ENCODE data around the gene CLDN1. TPM values are rescaled to one million over a fixed set of nuclear protein-coding genes. Genes with fewer than 3 reads are reported as not detected.
A peak's percentile ranks its signal among the peaks of the same experiment; 100 is the strongest.

The CLDN1 gene
- total and polyA plus RNA-seq, 2 of the 13 experiments (the other 11 are each of a cell fraction or from before 2014, with no cell fraction given): 42.7 to 51.6 TPM

GRCh38 chr3:190307164-190307545 lies 15.1 kb downstream of the CLDN1 start (continued):
- TF ChIP-seq ADNP (CRISPR knock-in tag; IDR thresholded peaks at IDR 0.05) (no peak), ZKSCAN1 (IDR thresholded peaks at IDR 0.05; ENCODE audit: low read length) (no peak; the same call in 1 of the 2 replicates), FOXO1 (CRISPR knock-in tag; IDR thresholded peaks at IDR 0.05) (peak; percentile 91), ZNF792 (CRISPR knock-in tag; IDR thresholded peaks at IDR 0.05) (no peak; the same call in 1 of the 2 replicates), EEA1 (CRISPR knock-in tag; IDR thresholded peaks at IDR 0.05; ENCODE audit: borderline replicate concordance) (no peak), SMARCC2 (IDR thresholded peaks at IDR 0.05) (peak; percentile 95), ARHGAP35 (CRISPR knock-in tag; IDR thresholded peaks at IDR 0.05; ENCODE audit: borderline replicate concordance) (no peak), SMC3 (IDR thresholded peaks at IDR 0.05; ENCODE audit: low read length) (no peak), ZNF788 (CRISPR knock-in tag; IDR thresholded peaks at IDR 0.05; ENCODE audit: borderline replicate concordance) (no peak), ISL2 (CRISPR knock-in tag; IDR thresholded peaks at IDR 0.05) (peak; percentile 94), MIER2 (CRISPR knock-in tag; IDR thresholded peaks at IDR 0.05) (no peak), DNMT1 (CRISPR knock-in tag; IDR thresholded peaks at IDR 0.05) (no peak), RBFOX2 (IDR thresholded peaks at IDR 0.05; ENCODE audit: low read depth, low read length) (no peak), PRPF4 (IDR thresholded peaks at IDR 0.05; ENCODE audit: low read depth, low read length, poor library complexity, severe bottlenecking) (no peak), FOXA3 (CRISPR knock-in tag; IDR thresholded peaks at IDR 0.05) (peak; percentile 98), CEBPZ (IDR thresholded peaks at IDR 0.05; ENCODE audit: low read length) (no peak), JUND (CRISPR knock-in tag; IDR thresholded peaks at IDR 0.05) (peak; percentile 85)
- TF ChIP-seq, protein P1, sequence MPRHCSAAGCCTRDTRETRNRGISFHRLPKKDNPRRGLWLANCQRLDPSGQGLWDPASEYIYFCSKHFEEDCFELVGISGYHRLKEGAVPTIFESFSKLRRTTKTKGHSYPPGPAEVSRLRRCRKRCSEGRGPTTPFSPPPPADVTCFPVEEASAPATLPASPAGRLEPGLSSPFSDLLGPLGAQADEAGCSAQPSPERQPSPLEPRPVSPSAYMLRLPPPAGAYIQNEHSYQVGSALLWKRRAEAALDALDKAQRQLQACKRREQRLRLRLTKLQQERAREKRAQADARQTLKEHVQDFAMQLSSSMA (CRISPR knock-in tag; IDR thresholded peaks at IDR 0.05): no peak
- TF ChIP-seq, protein P2, sequence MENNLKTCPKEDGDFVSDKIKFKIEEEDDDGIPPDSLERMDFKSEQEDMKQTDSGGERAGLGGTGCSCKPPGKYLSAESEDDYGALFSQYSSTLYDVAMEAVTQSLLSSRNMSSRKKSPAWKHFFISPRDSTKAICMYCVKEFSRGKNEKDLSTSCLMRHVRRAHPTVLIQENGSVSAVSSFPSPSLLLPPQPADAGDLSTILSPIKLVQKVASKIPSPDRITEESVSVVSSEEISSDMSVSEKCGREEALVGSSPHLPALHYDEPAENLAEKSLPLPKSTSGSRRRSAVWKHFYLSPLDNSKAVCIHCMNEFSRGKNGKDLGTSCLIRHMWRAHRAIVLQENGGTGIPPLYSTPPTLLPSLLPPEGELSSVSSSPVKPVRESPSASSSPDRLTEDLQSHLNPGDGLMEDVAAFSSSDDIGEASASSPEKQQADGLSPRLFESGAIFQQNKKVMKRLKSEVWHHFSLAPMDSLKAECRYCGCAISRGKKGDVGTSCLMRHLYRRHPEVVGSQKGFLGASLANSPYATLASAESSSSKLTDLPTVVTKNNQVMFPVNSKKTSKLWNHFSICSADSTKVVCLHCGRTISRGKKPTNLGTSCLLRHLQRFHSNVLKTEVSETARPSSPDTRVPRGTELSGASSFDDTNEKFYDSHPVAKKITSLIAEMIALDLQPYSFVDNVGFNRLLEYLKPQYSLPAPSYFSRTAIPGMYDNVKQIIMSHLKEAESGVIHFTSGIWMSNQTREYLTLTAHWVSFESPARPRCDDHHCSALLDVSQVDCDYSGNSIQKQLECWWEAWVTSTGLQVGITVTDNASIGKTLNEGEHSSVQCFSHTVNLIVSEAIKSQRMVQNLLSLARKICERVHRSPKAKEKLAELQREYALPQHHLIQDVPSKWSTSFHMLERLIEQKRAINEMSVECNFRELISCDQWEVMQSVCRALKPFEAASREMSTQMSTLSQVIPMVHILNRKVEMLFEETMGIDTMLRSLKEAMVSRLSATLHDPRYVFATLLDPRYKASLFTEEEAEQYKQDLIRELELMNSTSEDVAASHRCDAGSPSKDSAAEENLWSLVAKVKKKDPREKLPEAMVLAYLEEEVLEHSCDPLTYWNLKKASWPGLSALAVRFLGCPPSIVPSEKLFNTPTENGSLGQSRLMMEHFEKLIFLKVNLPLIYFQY (CRISPR knock-in tag; IDR thresholded peaks at IDR 0.05; ENCODE audit: borderline replicate concordance): peak; percentile 61; the same call in 1 of the 2 replicates
- TF ChIP-seq, protein P3, sequence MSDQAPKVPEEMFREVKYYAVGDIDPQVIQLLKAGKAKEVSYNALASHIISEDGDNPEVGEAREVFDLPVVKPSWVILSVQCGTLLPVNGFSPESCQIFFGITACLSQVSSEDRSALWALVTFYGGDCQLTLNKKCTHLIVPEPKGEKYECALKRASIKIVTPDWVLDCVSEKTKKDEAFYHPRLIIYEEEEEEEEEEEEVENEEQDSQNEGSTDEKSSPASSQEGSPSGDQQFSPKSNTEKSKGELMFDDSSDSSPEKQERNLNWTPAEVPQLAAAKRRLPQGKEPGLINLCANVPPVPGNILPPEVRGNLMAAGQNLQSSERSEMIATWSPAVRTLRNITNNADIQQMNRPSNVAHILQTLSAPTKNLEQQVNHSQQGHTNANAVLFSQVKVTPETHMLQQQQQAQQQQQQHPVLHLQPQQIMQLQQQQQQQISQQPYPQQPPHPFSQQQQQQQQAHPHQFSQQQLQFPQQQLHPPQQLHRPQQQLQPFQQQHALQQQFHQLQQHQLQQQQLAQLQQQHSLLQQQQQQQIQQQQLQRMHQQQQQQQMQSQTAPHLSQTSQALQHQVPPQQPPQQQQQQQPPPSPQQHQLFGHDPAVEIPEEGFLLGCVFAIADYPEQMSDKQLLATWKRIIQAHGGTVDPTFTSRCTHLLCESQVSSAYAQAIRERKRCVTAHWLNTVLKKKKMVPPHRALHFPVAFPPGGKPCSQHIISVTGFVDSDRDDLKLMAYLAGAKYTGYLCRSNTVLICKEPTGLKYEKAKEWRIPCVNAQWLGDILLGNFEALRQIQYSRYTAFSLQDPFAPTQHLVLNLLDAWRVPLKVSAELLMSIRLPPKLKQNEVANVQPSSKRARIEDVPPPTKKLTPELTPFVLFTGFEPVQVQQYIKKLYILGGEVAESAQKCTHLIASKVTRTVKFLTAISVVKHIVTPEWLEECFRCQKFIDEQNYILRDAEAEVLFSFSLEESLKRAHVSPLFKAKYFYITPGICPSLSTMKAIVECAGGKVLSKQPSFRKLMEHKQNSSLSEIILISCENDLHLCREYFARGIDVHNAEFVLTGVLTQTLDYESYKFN (CRISPR knock-in tag; conservative IDR thresholded peaks at IDR 0.05): peak; percentile 98
